GM21528 (cell line): Measurements from ENCODE around the gene IL1RL1.

Experiments used
- ATAC-seq: cut with Tn5 transposase; IDR thresholded peaks from one replicate; pipeline ENCODE4 v1.9.1; 2021; ENCODE audit warnings: mild to moderate bottlenecking, moderate library complexity; ENCODE audit not compliant: unreplicated experiment, low FRiP score

The IL1RL1 gene

DNA sequence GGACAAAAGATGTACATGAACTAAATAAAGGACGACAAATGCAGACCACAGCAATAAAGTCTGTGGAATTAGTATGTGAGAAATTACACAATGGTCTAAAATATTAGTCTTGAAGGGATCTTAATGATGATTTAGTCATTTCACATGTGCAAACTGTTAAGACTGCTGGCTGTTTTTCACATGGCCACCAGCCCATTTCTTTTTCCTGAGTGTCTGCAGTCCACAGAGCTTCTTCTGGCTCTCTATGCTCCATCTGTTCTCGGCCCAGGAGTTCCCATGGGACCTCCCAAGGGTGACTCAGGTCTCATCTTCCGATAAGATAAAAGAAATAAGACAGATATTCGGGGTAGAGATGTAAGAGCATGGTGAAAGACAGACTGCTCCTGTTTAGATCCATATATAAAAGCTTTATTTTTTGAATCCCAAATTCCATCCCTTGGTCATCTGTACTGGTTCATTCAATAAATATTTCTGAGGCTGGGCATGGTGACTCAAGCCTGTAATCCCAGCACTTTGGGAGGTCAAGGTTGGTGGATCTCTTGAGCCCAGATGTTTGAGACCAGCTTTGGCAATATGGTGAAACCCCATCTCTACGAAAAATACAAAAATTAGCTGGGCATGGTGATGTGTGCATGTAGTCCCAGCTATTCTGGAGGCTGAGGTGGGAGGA, 20.1 kb downstream of the IL1RL1 start:
- no peak for ATAC-seq

DNA sequence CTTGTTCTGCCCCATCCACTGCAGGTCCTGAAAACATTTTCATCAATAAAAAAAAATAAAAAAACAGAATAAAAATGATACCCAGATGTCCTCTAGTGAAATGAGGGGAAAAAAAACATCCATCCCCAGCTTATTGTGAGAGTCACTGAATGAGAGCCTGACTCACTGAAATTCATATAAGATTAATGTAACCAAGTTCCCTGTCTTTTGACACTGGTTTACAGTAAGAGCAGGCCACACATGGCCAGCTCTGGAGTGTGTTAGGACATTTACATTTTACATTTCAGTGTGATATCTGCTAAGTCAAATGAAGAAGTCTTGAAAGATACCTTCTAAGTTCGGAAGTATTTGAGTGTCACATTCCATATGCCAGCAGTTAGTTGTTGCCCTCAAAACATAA, 23.1 kb downstream of the IL1RL1 start:
- no peak for ATAC-seq

DNA sequence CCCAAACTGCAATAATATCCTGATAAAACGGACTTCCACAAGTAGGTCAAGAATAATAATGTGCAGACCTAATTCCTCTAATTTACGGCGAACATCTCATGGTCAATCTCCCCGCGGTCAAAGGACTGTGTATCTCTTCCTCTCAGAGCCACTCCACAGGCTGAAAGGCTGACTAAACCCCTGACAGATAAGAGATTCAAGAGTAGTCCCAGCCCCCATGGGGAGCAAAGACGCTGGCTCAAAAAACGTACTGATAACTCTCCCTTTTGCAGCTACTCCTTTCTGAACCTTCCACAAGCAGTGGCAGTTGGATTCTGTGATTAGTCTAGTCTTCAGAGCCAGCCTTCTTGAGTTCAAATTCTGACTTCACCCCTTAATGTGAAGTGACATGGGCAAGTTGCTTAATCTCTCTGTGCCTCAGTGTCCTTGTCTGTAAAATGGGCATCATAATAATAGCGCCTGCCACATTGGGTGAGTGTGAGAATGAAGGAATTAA, 24.6 kb downstream of the IL1RL1 start:
- no peak for ATAC-seq

DNA sequence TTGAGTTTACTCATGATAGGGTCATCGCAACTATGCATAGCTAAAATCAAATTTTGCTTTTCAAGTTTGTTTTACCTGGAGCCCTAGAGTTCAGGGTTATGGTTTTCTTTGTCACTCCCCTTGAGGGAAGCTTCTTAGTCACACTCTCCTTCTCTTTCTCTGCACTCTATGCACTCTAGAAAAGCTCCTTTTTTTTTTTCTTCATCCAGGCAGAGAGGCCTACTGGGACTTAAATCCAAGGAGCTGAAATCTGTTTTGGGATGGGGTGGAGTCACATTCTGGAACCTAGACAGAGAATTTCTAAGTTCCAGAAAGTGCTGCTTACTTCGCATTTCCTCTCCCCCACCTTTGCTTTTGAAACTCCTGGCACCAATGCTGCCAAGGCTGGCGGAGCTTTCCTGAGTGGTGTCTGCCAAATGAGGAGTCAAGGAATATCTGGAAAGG, 25.2 kb downstream of the IL1RL1 start:
- ATAC-seq = no peak

DNA sequence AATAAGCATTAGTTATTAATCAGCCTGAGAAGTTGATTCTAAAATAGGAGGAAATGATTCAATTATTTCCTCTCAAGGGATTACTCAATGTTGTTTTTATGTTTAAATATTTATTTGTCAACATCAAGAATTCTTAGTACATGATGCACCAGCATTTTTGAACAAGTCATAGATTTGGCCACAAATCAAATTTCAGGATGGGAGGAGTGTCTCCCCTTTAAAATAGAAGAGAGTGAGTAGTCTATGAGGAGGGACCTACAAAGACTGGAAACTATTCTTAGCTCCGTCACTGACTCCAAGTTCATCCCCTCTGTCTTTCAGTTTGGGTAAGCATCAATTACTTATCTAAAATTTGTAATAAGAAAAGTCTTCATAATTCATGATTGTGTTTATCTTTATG, 25.6 kb downstream of the IL1RL1 start:
- no peak for ATAC-seq

DNA sequence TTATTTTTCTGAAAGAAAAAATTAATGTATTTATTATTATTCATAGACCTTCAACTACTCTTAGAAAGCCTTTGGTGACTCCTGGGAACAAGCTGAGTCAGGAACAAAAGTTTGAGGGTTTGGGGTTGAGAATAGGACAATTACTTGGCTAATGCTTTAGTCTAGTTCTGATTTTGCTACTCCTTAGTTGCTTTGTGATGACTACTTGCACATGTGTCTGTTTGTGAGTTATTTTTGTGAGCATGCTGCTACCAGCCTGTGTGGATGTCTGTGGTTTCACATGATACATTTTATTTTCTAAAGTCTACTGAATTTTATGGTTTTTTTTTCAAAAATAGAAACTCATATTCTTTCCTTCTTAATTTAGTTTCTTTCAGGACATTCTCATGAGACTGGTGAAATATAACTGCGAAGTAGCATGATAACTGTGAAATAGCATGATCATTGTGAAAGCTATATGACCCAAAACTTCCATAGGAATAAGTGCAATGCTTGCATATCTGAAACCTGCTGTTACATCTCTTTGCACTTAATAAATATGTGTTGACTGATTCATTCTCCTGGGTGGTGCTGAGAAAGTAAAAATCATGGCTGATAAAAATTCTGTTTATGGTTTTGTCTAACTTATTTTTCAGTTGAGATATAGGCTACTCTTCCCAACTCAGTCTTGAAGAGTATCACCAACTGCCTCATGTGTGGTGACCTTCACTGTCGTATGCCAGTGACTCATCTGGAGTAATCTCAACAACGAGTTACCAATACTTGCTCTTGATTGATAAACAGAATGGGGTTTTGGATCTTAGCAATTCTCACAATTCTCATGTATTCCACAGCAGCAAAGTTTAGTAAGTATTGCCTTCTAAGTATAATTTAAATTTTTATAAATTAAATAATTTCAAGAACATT, 26.4 kb downstream of the IL1RL1 start:
- no peak for ATAC-seq

DNA sequence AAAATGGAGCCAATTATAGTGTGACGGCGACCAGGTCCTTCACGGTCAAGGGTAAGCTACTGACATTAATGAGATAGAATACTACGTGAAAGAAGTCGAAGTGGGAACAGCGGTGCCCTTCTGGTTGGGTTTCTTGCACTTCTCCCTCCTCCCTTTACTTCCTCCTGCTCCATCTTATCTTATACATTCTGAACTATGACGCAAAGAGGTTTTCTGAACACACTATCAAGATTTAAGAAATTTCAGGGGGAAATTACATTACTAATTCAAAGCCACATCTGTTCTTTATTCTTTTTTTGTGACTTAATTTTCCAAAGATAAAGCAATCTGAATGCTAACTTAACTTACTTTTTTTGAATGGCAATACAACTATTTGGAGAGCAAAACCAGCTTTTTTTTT, 29.4 kb downstream of the IL1RL1 start:
- ATAC-seq = no peak

DNA sequence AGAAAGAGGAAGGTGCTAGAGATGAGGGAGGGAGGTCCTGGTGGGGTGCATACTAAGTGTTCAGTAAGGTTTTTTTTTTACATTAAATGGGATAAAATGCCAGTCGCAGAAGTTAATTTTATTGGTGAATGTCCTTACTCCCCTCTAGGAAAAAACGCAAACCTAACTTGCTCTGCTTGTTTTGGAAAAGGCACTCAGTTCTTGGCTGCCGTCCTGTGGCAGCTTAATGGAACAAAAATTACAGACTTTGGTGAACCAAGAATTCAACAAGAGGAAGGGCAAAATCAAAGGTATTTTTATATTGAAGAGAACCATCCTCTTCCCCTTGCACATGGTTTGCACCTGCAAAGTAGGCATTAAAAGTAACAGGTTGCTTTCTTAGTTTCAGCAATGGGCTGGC, 31.5 kb downstream of the IL1RL1 start:
- ATAC-seq = no peak

DNA sequence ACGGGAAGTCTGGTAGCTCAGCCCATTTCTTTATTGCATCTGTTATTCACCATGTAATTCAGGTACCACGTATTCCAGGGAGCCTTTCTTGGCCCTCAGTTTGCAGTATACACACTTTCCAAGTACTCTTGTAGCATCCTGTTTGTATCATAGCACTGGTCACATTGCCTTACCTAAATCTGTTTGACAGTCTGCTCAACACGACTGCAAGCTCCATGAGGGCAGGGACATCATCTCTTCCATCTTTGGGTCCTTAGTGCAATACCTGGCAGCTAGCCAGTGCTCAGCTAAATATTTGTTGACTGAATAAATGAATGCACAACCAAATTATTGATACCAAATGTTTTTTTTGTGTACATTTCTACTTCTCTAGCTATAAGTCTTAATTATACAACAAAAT, 33.0 kb downstream of the IL1RL1 start:
- no peak for ATAC-seq

DNA sequence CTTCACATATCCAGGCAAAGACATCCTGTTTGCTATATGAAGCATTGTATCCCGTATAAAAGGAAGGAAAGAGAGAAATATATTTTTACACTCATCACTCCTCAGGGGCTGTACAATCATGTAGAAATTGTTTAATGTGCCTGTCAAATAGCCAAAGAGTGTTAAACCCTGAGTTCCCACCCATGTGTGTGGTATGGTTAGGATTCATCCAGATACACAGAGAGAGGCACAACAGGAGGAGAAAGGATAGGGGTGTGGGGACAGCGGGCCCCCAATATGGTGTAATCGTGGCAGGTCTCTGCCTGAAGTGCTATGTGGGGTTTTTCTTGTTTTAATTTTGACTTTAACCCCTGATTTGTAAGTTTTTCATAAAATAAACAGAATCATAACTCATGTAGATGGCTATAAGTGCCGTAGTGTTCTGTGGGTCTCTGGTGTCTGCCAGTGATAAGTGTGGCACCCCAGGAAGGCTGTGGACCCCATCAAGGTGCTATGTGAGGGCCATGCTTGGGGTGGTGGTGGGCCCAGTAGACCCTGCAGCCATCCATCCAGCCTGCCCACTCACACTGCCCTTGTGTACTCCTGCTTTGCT, 34.1 kb downstream of the IL1RL1 start:
- no peak for ATAC-seq

DNA sequence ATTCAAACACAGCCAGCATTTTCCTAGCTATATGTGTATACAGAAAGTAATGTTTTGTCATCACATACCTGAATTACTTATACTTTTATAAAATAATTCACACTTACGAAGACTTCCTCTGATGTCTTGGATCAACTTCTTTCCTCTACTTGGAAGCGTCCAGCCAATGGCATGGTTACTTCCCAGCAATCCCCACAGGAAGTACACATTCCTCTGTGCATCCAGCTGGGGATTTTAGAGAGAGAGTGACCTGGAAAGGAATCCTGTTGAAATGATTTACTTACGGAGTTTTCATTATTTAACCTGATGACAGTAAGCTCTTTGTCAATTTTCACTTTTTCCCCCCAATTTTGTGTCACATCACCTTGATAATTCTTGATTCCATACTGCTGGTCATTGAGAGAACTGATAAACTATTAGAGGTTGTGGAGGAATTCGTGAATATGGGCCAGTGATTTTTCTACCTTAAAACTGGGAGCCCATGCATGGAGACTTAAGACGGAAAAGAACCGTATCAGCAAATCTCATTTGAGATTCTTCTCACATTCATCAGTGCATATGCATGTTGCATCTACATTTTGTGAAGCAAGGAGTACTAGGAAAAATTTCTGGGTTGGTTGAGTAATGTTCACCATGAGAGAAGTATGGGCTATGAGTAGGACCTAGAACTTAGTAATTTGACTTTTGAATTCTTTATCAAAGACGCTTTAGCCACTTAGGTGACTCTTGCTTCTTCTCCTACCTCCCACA, 35.2 kb downstream of the IL1RL1 start:
- ATAC-seq = no peak

DNA sequence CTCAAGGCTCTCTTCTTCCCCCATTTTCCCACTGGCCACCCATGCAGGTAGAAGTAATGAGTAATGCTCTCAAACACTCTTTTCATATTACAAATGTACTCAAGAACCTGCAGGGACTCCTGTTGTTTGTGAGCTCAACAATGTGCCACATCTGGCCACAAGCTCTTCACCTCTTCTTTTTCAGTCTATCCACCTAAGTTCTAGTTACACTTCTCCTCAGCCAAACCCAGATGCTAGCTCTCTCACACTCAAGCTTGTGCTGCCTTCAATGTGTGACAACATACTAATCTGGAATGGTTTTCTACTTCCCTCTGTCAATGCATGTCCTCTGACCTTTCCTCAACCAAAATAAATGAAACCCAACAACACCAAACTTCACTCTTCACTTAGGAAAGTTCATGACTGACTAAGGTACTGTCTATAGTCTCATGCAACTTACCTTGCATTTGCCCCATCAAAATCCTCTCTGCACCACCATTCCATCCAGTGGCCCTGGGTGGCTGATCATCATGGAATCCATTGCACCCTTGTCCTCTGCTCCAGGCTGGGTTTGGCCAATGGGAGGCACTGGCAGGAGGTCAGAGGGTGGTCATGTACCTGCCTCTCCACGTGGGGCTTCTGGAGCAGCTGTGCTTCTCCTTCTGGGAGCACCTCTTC, 38.9 kb downstream of the IL1RL1 start:
- no peak for ATAC-seq

DNA sequence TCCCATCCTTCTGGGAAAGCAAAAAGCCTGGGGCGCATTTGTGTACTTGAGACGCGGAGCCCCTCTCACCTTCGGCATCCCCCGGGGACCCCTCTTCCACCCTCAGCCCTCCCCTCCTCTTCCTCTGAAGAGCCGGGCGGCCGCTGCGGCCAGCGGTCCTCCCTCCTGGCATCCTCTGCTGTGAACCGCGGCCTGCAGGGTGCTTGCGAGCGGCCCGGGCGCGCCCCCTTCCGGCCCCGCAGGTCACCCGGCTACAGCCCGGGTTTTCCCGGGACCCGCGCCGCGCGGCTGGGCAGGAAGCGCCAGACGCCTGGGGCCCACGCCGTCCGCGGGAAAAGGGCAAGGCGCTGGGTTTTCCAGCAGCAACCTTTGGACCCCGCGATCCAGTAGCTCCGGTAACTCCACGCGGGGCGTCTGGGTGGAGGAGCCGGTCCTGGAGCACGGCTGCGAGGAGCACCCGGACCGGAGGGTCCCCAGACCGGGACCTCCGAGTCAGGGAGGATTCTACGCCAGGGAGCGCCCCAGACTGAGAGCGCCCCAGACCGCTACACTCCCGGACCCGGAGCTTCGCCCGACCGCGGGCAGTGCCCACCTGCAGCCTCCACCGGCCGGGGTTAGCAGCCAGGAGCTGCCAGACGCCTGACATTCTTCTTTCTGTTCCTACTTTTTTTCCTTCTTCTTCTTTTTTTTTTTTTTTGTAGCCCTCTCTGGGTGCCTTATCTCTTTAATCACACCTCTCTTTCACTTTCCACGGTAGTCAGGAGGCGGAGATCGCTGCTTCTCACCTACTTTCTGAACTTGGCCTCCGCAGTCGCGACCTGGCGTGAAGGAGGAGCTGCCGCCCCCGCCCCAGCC, 44.4 kb downstream of the IL1RL1 start, which contains the start of gene IL18R1:
Gene IL18R1, plus strand, starts transcription at position 271 of the 855 bp plus-strand sequence. CDS start 6,865 bp downstream, outside the sequence.
- peak; percentile 92 for ATAC-seq

DNA sequence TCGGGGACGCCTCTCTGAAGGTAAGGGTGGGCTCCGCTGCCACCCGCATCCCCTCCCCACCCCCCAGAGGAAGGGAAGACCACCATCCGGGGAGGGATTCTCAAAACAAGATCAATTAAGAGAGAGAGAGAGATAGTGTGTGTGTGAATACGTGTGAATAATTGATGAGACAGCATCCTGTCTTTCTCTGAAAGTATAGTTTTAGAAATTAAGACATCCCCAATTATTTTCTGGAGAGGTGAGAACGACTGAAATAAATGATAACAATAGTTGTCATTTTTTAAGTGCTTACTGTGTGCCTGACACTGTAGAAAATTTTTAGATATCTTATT, 45.0 kb downstream of the IL1RL1 start:
- ATAC-seq = peak; percentile 20

DNA sequence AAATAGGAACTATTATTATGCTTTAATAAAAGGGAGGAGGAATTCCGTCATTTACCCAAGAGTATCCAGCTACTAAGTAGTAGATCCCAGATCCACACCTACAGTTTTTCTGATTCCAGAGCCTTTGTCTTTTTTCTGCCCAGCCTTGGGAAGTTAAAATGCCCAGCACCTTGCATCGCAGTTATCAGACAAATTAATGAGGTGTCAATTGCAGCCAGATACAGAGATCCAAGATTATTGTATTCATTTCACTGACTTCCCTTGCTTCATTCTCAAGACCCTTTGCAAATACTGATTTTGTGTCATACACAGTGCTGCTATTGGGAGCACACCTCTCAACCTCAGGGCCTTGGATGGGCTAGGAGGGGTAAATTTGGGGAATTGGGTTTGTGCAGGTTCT, 45.4 kb downstream of the IL1RL1 start:
- ATAC-seq = no peak

DNA sequence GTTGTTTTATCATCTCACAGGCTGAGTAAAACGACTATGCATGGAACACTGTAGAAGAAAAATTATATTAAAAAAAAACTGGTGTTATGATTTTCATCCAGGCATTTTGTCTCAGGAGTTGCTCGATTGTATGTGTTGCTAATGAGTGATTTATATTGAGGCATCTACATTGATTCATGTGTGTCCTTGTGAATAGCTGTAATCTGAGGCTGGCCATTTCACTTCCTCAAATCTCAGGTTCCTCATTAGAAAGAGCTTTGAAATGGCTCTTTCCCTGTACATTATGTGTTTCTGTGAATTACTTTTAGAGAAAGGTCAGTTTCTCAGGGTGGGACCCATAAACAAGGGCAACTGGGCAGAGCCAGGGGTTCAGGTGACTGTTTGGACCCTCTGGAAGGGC, 46.6 kb downstream of the IL1RL1 start:
- ATAC-seq = no peak

DNA sequence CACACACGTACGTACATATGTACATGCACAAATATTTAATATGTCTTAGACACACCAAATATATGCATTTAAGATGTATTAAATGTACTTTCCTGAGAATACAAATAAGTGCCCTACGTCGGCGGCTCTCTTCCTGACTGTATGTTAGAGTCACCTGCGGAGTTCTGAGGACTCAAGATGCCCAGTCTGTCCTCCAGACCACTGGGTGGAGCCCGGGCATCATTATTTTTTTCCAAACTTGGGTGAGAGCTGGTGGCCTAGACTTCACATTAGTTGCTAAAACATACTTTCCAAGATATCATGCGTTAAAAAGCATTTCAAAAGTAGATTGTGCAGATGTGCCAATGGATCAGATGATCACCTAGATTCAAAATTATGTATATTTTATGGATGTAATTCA, 47.1 kb downstream of the IL1RL1 start:
- ATAC-seq = no peak

DNA sequence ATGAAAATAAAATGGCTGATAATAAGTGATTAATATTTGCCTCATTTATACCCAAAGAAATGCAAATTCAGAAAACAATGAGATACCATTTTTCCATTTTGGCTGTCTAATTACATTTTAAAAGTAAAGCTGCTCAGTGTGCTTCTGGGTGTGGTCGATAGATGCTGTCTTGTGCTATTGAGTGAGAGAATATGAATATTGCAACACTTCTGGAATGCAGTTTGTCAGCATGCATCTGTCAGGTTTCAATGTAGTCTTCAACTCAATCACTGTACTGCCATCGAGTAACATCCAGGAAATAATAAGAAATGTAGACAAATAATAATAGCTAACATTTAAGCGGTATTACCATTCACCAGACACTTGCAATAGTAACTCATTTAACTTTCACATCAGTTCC, 48.2 kb downstream of the IL1RL1 start:
- no peak for ATAC-seq

DNA sequence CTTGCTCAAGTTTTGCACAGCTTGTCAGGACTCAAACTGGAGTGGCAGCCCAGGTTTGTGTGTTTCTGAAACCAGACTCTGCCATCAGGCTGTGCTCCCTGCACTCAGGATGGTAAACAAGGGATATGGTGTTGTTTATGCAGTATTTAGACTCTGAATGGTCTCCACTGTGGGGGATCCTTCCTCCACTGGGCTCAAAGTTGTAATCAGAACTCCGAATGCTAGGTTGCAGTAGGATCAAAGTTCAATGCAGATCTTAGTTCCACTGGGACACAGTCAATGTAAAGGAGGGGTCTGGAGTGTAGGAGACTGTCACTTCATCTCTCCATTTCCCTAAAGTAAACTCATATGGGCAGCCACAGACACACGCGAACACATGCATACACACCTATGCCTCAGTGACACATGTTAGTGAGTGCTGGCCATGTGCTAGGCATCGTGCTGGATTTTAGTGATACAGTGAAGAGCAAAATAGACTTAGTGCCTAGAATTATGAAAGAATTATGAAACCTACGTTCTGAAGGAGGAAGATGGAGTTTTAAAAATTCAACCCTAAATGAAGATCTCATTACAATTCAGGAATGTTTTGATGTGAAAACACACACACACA, 50.4 kb downstream of the IL1RL1 start:
- no peak for ATAC-seq
